HG02610 (cell line): Measurements from ENCODE around the gene TRMT2A.

ENCODE experiments used
- ATAC-seq: cut with Tn5 transposase; IDR thresholded peaks from one replicate; pipeline ENCODE4 v1.9.1; 2021; ENCODE audit warnings: mild to moderate bottlenecking, moderate library complexity; ENCODE audit not compliant: unreplicated experiment

The TRMT2A gene

GRCh38 chr22:20065896-20066616 is 51.0 kb downstream of the TRMT2A start:
- ATAC-seq = no peak

GRCh38 chr22:20064545-20065262 is 52.3 kb downstream of the TRMT2A start:
- no peak for ATAC-seq

- ATAC-seq = no peak
These were observed 52.9 kb downstream of the TRMT2A start for GRCh38 chr22:20064140-20064480.

DNA sequence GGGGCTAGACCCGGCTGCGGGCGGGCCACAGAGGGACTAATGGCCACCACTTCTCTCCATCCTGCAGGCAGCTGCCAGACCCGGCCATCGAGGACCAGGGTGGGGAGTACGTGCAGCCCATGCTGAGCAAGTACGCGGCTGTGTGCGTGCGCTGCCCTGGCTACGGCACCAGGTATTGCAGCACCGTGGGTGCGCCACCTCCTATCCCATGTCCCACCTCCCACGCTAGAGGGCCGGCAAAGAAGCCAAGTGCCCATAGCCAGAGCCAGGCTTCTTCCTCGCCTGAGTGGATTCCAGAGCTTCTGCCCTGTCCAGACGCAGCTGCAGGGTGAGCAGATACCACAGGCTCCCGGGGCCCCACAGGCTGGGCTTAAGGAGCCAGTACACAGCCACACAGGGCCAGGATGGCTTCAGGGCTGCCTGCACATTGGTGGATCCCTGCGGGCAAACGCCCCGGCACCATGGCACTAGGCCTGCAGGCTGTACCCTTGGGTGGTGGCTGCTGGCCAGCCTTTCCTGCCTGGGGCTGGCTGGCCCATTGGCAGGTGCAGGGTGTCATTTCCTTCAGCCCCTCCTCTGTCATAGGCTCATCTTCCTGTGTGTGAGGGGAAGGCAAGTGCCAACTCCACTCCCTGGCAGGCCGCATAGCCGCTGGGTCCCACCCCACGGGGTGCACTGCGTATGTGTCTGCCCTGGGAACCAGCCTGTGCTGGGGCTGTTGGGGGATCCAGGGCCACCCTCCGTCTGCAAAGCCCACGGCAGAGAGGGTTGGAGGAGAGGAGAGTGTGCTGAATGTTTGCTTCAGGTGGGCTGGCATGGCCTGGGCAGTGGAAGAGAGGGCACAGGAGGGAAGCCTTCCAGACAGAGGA is 53.5 kb downstream of the TRMT2A start:
- ATAC-seq = no peak

- no peak for ATAC-seq
These were observed 54.3 kb downstream of the TRMT2A start for GRCh38 chr22:20062766-20063083.

- ATAC-seq = no peak
These were observed 54.8 kb downstream of the TRMT2A start for GRCh38 chr22:20062043-20062765.
